Testis (tissue), 2 donors: Measurements from ENCODE around the gene NPC1L1.

Experiments used
- POLR2A ChIP-seq: fragments of 450-650 bp; IDR thresholded peaks from one replicate; pipeline ENCODE4 v1.6.1; 2017; ENCODE audit warnings: antibody characterized with exemption, mild to moderate bottlenecking, moderate library complexity
- TF ChIP-seq, protein P1 (sequence below), 3 experiments: fragments of 450-650 bp in 2 of 3; fragments of 200-600 bp in 1 of 3; sonication (generic) in 1 of 3; IDR thresholded peaks; one replicate each; pipeline ENCODE4 v1.5.1; 2016 to 2019; ENCODE audit warnings: antibody characterized with exemption in 3 of 3, mild to moderate bottlenecking in 2 of 3, moderate library complexity in 1 of 3

- TF ChIP-seq, protein P1, sequence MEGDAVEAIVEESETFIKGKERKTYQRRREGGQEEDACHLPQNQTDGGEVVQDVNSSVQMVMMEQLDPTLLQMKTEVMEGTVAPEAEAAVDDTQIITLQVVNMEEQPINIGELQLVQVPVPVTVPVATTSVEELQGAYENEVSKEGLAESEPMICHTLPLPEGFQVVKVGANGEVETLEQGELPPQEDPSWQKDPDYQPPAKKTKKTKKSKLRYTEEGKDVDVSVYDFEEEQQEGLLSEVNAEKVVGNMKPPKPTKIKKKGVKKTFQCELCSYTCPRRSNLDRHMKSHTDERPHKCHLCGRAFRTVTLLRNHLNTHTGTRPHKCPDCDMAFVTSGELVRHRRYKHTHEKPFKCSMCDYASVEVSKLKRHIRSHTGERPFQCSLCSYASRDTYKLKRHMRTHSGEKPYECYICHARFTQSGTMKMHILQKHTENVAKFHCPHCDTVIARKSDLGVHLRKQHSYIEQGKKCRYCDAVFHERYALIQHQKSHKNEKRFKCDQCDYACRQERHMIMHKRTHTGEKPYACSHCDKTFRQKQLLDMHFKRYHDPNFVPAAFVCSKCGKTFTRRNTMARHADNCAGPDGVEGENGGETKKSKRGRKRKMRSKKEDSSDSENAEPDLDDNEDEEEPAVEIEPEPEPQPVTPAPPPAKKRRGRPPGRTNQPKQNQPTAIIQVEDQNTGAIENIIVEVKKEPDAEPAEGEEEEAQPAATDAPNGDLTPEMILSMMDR (IDR thresholded peaks at IDR 0.05): no peak
- no peak for TF ChIP-seq POLR2A
Measured at GRCh38 chr7:44519546-44519945, 21.6 kb downstream of the NPC1L1 start.
